ENCODE results near the gene PHOSPHO1.
"Not testable (repeated sequence)": the region's sequence is repeated elsewhere in the genome, so short reads cannot be mapped to it uniquely, and the experiment has no call there.

- not testable (repeated sequence) for TF ChIP-seq CTCF (IDR thresholded peaks at IDR 0.05; ENCODE audit: low read depth, low read length); POLR2A (IDR thresholded peaks at IDR 0.05; ENCODE audit: extremely low read depth, insufficient read length); MYC (IDR thresholded peaks at IDR 0.05; ENCODE audit: low read depth, low read length); MAX (IDR thresholded peaks at IDR 0.05; ENCODE audit: low read depth, low read length)
Measured at GRCh38 chr17:49184522-49184921, 46.1 kb downstream of the PHOSPHO1 start.

Data from NB4 (cell line).